ENCODE measurements around the gene SHANK2. TPM values are rescaled to one million over a fixed set of nuclear protein-coding genes. Genes with fewer than 3 reads are reported as not detected.

The SHANK2 gene
- total RNA-seq, 1 donor from 2014 or later = 11.0 TPM

DNA sequence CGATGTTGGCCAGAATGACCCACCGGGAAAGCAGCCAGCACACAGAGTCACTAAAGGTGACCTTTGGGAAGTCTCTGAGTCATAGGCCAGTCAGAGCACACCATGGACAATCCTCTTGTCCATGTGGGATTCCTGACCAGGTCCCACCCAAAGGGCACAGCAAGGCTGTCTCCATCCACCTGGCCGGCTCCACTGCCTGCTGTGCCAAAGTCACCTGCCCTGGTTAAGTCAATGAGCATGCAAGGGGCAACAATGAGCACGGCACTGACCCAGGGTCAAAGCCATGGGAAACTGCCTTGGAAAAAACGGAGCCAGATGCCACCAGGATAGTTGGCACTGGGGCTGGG lies 49.8 kb downstream of the SHANK2 start:
- Histone ChIP-seq H3K27ac (no peak overlapping the region), H3K4me1 (no peaks in the 10 kb centered on the region), H3K36me3 (no peaks in the 10 kb centered on the region), H3K9me3 (no peaks in the 10 kb centered on the region), H3K27me3 (no peaks in the 10 kb centered on the region), H3K4me3 (no peak overlapping the region)
- intact Hi-C loops (cut with DNase I) = no loop called here
- no peak for DNase-seq (ENCODE audit: extremely low spot score in 2 of 2)
- TF ChIP-seq POLR2AphosphoS5 (IDR thresholded peaks at IDR 0.05; ENCODE audit: insufficient read depth in 1 of 2, low read depth in 1 of 2) = no peak
- TF ChIP-seq POLR2A (IDR thresholded peaks at IDR 0.05) = no peak
- TF ChIP-seq, protein P1, sequence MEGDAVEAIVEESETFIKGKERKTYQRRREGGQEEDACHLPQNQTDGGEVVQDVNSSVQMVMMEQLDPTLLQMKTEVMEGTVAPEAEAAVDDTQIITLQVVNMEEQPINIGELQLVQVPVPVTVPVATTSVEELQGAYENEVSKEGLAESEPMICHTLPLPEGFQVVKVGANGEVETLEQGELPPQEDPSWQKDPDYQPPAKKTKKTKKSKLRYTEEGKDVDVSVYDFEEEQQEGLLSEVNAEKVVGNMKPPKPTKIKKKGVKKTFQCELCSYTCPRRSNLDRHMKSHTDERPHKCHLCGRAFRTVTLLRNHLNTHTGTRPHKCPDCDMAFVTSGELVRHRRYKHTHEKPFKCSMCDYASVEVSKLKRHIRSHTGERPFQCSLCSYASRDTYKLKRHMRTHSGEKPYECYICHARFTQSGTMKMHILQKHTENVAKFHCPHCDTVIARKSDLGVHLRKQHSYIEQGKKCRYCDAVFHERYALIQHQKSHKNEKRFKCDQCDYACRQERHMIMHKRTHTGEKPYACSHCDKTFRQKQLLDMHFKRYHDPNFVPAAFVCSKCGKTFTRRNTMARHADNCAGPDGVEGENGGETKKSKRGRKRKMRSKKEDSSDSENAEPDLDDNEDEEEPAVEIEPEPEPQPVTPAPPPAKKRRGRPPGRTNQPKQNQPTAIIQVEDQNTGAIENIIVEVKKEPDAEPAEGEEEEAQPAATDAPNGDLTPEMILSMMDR (IDR thresholded peaks at IDR 0.05) = no peak

Other genes with a start within 250 kb of the SHANK2 start
- 26.8 TPM for gene DHCR7, start 195.8 kb upstream of the SHANK2 start, total RNA-seq
- 75.9 TPM for gene NADSYN1, start 200.6 kb upstream of the SHANK2 start, total RNA-seq